ENCODE measurements around the gene PTCD2.

Gene PTCD2

DNA sequence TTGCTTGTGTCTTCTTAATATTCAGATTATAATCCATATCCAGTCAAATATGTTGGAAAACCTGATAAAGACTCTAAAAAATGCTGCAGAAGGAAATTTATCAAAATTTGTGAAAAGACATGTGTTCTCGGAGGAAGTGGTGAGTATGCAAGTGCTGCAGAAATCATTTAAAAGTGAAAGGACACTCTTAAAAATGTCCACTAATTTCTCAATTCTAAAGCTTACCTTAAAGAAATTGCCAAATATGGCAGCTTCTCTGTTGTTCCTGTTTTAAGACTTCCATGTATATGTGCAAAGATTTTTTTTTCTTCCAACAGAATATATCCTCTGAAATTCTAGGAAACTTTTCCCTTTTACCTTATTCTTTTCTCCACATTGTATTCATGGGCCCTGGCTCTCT lies 32.4 kb downstream of the PTCD2 start:
- no peak for DNase-seq

DNA sequence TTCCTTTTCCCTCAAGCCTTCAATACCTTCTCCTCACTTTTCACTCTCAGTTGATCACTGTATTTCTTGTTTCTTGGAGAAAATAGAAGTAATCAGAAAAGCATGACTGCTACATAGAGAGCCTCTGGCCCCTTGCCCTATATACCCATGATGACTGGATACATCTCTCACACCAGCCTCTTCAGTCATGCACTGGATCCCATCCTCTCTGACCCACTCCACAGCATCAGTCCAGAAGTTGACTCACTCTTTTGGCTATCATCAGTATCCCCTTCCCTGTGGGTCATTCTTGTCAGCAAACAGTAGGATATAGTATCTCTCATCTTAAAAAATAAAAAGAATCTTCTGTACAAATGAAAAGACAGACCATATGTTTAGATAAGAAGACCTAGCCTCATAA lies 32.9 kb downstream of the PTCD2 start:
- no peak for DNase-seq

DNA sequence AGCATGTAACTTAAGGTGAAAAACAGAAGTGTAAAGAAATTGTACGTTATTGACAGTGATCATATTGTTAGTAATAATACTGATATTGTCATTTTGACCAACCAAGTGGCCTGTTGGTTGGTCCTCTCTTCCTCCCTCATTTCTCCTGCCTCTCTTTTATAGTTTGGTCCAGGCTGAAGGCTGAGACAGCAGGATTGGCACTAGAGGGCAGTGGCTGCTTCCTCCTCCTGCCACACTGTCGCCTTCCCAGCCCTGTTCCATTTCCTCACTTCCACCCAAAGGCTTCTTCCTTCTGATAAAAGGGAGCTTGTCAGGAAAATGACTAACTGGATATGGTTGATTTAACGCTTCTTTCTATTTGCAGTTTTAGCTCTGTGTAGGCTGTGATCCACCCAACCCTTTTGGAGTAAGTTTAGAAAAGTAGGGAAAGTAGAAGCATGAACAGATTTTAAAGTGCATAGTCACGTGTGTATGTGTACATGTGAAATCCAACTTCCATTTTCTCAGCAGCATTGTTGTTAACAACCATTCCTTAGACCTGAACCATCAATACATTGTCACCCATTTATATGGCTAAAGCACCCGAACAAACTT lies 35.6 kb downstream of the PTCD2 start:
- DNase-seq = no peak

DNA sequence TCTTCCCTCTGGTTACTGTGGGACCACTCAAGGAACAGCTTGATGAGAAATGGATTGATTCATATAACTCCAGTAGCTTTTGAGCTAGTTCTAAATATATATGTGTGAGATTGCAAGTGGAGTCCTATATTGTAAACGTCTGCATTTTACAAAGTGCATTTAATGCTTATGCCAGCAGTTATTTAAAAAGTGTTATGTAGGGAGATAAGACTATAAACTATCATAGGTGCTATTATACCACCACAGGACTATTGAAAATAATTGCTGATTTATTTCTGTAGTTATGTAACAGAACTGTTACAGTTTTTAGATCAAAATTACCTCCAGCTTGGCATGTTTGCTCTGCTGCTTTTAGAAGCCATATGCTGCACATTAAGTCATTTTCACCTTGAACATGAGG lies 36.2 kb downstream of the PTCD2 start:
- no peak for DNase-seq

DNA sequence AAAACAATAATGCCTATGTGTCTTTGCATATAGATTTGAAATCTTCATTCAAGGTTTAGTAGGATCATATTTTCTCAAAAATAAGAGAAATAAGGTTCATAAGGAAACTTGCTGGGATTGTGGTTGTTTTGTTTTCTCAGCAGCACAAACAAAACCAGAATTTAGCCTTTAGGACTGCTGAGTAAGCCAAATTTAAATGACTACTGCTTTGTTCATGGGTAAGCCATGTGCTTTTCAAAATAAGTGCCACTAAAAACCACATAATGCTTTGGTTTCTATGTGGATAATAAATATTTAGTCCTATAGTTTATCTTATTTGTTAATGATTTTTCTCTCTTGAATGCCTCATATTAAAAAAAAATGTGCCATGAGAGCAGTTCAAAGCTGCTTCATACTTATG lies 38.8 kb downstream of the PTCD2 start:
- no peak for DNase-seq

DNA sequence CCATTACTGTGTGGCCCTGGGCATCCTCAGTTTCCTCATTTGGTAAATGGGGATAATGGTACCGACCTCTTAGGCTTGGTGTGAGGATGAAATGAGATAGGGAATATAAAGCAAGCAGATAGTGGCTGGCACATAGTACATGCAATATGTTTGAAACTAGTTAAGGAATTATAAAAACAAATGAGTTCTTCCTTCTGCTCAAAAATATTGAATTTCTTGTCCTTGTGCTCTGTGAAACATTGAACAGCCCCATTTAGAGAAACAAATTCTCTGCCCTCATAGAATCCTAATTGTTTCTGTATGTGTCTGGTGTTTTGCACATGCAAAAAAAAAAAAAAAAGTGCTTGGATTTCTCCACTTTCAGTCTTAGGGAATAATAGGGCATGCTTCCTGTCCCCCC lies 39.7 kb downstream of the PTCD2 start:
- no peak for DNase-seq

DNA sequence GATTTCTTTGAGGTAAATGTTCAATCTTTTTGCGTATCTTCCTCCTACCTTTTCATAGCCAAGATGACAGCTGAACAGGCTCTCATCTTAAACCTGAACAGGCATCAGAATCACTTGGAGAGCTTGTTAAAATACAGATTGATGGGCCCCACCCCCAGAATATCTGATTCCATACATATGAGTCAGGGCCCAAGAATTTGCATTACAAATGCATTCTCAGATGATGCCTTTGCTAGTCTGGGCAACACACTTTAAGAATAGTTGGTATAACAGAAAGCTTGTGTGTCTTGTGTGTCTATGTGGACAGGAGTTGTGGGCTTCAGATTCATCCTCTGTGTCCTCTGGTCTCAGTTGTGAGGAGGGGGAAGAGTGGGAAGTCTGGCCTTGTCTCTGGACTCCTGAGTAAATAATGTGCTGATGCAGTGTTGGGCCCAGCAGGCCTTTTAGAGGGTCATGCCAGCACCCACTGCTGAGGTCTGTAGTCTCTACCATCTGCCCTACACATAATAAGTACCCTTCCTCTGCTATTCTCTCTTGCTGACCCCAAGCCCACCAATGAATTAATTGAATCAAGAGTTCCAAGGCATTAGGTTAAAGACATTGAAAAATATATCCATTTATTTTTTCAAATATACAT lies 43.1 kb downstream of the PTCD2 start:
- DNase-seq = no peak

DNA sequence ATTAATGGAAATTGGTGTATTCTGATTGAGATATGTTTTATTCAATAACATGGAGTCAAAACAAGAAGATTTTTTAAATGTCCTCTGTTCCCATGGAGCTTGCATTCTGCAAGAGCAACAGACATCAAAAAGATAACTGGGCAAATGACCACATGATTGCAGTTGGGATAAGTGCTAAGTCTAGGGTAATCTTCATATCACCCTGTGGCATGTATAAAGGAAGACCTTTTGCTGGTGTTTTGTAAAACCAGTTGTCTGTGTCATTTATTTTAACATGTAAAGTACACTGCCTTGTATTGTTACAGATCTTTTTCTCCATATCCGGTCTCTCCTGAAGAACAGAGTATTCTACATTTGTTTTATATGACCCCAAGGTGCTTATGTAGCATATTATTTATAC lies 44.0 kb downstream of the PTCD2 start:
- DNase-seq = no peak

DNA sequence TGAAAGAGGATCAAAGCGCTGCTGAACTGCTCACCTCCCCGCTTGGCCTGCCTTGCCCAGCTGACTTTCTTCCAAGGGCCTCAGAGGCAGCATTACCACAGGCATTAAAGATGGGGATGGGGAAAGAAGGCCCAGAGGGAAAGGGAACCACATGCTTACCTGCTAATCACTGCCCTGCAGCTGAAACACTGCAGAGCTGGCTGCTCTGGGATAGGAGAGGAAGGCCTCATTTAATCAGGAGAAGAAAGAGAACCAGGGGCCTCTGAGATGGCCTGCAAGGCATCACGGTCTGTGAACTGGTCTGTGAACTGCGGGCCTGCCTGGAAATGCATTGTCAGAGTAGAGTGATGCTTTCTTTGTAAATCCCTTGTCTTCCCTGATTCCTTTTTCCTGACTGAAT lies 44.8 kb downstream of the PTCD2 start:
- no peak for DNase-seq

DNA sequence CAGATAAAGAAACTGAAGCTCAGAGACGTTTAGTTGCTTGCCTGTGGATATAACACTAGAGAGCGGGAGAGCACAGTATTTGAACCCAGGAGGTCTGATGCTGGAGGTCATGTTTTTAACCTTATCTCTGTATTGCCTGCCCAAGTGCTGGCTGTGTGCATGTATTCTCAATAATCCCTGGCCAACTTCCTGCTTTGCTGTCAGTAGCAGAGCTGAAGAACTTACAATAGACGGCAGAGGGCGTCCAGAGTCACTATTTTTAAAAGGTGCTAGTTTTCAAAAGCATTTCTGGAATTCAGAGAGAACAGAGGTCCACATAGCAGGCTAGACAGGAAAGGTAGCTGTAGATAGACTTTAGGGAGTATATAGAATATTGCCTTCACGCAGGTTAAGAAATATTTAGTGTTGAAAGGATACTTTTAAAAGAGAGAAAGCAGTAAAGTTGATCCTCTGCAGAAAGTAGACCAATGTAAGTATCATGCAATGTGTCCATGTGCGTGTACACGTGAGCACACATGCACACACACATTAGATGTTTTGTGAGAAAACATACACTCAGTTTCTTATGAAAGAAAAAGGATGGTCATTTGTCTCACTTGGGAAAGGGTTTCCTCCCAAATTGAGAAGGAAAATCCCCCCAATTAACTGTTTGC lies 46.3 kb downstream of the PTCD2 start:
- DNase-seq = peak; percentile 66

DNA sequence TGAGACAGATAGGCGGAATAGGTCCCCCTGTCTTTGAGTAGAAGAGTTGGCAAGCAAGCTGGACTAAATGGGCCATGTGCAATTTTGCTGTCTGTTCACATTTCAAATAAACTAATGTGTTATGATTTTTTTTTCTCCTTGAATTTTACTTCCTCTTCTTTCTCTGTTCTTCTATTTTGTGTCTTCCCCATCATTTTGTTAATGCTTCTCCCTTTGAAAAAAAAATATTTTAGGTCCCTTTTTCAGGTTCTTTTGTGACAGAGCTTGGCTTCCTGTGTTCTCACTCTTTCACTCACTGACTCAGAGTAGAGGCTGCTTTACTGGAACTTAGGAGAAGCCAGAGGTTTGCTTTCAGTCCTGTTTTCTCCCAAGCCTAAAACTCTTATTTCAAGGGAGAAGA lies 48.1 kb downstream of the PTCD2 start:
- no peak for DNase-seq

DNA sequence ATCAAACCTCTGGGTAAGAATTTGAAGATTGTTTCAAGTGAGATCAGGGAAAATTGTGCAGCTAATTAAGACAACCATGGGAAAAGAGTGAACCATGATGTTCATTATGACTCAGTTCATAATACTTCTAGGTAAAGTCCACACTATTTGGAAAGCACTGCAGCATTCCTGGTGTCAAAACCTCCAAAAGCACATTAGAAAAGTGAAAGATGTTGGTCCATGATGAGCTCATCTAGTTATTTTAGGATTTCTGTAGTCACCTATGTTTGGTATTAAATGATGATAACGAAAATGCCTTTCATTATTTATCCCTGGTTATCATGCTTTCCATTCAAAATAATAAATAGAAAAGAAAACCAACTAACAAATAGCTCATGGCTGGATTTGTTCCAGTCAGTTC lies 49.1 kb downstream of the PTCD2 start:
- DNase-seq = no peak

DNA sequence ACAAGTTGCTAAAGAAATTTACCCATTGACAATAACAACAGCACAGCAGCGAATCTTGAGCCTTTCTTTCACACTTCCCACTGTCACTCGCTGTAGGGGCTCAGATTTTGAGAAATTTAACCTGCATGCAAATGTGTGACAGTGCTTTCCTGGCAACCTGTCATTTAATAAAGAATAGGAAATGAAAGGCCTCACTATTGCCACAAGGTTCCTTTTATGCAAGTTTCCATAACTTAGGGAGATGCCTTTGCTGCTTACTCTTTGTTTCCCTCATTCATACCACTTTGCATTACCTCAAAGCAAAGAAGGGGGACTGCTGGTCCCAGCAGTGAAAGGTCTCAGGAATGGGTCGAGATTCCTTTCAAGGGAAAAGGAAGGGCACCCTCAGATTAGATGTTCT lies 49.5 kb downstream of the PTCD2 start:
- no peak for DNase-seq

DNA sequence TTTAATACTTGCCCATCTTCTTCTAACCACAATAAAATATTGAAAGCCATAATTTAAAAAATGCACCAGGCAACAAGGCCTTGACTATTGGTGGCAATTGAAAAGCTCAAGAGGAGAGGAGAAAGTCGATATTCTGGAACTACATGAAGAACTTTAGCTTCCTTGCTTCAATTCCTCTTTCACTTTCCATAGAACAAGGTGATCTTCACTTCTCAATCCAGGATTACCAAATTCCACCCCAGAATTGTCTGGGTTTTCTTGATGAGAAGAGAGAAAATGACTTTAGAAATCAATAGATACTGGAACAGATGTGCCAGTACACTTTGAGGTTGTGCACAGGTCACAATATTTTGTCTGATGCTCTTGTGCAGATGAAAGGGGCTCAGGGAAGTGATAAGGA lies 52.2 kb downstream of the PTCD2 start:
- no peak for DNase-seq

DNA sequence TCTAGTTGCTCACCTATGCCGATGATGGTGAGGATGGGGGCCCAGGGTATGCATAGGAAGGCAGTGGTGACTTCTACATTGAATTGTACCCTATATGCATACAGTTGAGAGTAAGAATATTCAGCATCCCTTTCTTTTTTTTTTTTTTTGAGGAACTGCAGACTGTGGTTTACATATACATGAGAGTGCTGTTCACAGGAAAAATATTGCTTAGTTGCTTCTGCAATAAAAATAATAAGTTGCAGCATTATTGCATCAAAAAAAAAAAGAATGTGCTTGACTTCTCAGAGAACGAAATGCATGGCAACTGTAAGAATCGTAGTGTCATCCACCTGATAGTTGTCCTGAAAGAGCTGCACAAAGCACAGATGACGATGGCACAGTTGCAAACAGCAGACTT lies 52.8 kb downstream of the PTCD2 start:
- no peak for DNase-seq

DNA sequence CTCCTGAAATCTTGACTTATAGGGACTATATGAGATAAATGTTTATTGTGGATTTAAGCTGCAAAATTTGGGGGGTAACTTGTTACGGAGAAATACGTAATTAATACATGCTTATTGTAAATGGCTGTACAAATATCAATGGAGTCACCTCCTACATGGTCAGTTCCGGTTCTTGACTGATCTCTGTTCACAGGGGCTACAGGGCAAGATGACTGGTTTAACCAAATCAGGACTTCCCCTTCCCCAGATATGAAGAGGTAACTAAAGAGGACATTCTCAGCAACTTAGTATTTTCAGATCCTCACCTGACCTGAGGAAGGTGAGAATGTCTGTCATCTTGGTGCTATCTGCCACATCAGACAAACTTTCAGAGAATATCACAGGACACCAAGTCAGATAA lies 54.7 kb downstream of the PTCD2 start:
- no peak for DNase-seq

DNA sequence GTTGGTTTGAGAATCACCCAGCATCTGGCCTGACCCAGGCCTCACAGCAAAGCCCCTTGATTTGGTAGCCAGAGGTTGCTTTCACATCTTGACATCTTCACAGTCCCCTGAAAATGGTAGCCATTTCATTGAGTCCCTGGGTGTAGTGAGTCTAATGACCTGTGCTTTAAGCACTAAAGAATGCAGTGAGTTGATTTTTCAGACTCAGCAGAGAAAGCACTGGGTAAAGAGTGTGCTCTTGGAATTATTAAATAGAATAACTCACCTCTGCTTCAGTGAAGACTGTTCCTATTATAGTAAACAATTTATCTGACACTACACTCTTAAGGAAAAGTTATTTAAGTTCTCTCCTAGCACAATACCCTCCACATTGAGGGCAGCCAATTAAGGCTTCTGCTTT lies 56.2 kb downstream of the PTCD2 start:
- no peak for DNase-seq

DNA sequence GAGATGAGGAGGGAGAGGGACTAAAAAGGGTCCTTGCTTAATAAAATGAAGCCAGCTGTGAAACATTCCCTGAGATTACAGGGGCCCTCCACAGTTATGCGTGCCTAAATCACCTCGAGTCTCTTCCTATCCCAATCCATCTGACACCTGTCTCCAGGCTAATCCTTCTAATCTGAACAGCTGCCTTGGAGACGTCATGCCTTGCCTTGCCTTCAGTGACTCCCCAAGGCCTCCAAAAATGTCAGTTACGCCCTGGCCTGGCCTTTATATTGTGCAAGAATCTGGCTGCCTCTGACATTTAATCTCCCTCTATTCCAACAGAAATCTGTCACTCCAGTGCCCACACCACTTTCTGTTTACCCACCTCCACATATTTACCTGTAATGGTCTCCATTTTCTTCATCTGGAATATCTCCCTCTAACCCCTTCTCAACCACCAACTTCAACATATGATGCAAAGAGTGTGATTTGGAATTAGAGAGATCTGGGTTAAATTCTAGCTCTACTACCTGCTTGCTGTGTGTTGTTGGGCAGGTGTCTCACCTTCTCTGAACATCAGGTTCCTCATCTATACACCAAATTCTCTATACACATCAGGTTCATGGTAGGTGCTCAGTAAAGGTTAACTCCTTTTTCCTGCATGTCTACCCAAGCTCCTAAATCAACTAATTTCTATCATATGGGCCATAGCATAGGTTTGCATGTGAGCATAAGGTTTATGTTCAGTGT lies 57.9 kb downstream of the PTCD2 start:
- no peak for DNase-seq

DNA sequence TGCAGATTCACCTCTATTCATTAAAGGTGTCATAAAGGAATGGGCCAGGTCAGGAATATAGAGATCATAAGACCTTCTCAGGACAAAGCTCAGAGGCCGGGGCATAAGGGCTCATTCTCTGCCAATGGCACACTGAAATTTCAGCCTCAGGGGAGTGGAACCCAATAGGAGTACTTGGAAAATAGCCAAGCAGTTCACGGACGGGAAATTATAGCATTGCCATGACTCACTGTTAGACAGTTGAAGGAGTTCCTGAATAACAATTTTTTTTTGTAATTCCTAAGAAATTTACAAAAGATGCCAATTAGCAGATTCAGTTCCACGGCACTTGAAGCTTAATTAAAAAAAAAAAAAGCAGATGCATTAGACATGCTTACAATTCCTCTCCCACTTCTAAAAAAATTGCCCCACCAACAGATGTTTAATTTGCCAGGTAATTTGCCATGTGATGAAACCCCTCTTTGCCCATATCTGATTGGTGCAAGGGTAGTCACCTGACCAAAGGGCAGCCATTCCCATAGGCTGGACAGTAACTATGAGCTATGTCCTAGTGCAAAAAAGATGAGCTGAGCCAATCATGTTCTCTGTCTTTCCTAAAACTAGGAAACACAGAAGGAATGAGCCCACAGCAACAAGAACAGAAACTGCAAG lies 58.6 kb downstream of the PTCD2 start:
- no peak for DNase-seq

DNA sequence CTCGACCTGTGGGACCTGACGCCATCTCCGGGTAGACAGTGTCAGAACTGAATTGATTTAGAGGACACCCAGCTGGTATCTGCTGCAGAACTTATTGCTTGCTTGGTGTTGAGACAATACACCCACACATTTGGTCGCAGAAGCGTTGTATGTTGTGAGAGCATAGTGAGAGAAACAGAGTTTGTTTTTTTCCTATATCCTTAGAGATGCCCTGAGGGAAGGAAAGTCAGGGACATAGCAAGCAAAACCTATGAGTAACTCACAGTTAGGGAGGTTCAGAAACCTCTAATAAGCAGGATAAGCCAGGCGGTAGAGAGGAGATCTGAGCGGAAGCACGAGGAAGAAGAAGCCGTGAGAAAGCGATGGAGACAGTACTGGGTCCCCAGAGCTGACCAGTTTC lies 59.8 kb downstream of the PTCD2 start:
- no peak for DNase-seq

DNA sequence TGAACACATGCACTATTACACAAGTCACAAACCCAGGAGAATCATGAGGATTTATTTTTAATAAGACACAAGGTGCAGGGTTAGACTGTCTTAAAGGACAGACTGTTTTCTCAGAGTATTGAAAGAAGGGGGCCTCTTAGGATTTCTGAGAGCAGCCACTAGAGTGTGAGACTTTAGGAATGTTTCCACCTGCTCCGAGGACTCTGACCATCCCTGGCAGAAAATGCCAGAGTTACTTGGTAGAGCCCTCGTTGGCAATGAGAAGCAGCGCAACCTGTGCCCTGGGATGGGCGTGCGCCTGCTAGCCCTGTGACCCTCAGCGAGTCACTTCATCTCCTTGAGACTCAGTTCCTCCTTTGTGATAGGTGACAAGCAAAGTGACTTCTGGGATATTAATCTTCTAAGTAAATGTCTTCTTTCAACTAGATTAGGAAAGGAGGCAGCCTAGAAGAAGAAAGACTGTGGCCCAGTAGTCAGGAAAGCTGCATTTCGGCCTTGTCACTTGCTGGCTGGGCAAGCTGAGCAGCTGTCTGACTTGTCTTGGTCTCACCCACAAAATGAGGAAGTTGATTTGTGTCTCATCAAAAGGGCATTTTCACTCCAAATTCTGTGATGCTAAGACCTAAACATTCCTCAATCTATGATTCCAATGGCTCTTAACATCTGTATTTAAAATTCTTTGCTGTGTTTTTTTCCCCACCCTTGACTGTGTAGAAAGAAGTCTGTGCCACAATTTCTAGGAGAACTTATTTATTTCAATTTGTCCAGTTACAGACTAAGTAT lies 60.5 kb downstream of the PTCD2 start:
- peak; percentile 45 for DNase-seq

DNA sequence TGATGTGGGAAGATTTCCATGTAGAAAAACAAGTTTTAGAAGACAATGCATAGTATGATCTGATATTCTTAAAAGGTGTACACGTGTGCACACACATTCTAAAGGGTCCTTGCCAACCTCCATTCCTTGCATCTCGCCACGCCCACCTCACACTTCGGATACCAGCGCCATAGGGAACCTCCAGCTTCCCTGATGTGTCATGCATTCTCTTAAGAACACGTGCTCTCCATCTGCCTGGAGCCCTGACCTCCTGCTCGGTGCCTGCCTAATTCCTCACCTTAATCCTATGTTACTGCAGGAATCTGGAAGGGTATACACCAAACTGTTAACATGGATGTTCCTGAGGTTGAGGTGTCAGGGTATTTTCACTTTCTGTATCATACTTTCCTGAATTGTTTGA lies 63.1 kb downstream of the PTCD2 start:
- no peak for DNase-seq

DNA sequence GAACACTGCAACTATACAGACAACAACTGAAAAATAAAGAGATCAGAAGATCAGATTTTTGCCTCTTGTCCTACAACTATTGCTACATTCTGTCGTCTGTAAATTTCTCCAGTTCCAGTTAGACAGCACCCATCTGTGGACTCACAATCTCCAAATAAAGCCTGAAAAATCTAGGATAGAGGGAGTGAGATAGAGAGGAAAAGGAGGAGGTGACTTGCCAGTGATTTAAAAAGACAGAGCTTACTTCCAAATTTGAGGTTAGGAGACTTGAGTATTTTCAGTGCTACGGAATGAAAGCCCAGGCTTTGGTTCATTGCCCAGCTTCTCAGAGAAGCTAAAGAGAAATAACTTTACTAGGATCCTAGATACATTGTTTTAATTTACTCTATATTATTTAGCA lies 63.6 kb downstream of the PTCD2 start:
- no peak for DNase-seq

Measured in RPMI8226 (cell line).